ENCODE results near the gene PRKCA.

GRCh38 chr17:66379996-66380395, 77.6 kb downstream of the PRKCA start:
- TF ChIP-seq, protein P1, sequence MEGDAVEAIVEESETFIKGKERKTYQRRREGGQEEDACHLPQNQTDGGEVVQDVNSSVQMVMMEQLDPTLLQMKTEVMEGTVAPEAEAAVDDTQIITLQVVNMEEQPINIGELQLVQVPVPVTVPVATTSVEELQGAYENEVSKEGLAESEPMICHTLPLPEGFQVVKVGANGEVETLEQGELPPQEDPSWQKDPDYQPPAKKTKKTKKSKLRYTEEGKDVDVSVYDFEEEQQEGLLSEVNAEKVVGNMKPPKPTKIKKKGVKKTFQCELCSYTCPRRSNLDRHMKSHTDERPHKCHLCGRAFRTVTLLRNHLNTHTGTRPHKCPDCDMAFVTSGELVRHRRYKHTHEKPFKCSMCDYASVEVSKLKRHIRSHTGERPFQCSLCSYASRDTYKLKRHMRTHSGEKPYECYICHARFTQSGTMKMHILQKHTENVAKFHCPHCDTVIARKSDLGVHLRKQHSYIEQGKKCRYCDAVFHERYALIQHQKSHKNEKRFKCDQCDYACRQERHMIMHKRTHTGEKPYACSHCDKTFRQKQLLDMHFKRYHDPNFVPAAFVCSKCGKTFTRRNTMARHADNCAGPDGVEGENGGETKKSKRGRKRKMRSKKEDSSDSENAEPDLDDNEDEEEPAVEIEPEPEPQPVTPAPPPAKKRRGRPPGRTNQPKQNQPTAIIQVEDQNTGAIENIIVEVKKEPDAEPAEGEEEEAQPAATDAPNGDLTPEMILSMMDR (IDR thresholded peaks at IDR 0.05) = no peak
- TF ChIP-seq EP300 (IDR thresholded peaks at IDR 0.05) = no peak
- no peak for TF ChIP-seq POLR2A (IDR thresholded peaks at IDR 0.05)

Measured in suprapubic skin (tissue), 3 donors.